SKM-1 (cell line): ENCODE results near the gene NUP98.

Experiments
- DNase-seq: peaks from one replicate; lab custom pipeline; 2025; ENCODE audit not compliant: unreplicated experiment; lab: John Stamatoyannopoulos, UW

NUP98 gene

DNA sequence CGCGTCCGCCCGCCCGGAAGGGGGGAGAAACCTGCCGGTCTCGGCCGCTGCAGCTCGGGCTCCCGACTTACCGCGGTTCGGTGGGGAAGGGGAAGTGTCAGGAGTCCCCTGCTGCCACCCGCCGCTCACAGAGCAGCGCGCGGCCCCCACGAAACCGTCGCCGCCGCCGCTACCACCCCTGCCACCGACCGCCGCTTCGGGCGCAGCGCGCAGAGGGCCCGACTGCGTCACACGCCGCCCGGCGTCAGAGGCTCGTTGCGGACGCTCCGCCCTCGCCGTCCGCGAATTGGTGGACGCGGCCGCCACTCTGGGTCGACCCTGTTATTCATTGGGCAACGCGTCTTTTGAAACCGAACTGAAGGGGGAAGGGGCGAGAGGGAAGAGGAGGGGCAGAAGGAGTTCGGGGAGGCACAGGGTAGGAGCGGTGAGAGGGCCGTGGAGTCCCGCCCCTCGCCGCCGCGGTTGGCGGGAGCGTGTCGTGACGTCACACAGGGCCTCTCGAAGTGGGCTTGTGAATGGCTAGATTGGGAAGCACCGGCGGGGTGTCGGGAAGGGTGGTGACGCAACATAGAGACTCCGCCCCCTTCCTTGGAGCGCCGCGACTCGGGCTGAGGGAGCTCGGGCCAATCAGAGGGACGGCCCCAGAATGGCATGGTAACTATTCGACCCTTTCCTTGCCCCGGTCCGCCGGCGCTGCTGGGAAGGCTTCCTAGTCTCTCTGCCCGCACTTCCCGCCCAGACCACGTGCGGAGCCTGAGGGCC lies at the start of gene NUP98:
Gene NUP98 (minus strand): TSS at position 226 of the 762 bp plus-strand sequence. CDS start 15,437 bp downstream, outside the sequence.
- peak; percentile 99 for DNase-seq

DNA sequence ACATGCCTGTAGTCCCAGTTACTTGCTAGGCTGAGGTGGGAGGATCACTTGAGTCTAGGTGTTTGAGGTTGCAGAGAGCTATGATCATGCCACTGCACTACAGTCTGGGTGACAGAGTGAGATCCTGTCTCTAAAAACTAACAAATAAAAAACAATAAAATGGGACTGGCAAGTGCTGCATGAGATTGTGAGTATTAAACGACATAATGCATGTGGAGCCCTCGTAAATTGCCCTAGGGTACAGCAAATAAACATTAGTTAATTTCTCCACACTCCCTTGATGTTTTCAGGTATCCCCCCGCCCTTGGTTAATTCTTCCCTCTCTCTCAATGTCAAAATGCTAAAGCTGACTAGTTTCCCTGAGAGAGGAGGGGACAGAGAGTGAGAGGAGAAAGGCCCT lies 48.3 kb upstream of the NUP98 start:
- DNase-seq, result no peak

DNA sequence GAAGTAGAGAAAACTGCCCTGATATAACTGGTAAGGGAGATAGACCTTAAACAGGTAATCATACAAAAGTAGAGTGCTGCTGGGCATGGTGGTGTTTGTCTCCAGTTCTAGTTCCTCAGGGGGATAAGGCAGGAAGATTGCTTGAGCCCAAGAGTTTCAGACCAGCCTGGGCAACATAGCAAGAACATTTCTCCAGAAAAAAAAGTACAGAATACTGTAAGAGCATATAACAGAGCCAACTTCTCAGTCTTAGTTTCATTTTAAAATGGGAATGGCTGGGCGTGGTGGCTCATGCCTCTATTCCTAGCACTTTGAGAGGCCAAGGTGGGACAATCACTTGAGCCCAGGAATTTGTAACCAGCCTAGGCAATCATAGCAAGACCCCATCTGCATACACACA lies 47.9 kb upstream of the NUP98 start:
- DNase-seq, result no peak

DNA sequence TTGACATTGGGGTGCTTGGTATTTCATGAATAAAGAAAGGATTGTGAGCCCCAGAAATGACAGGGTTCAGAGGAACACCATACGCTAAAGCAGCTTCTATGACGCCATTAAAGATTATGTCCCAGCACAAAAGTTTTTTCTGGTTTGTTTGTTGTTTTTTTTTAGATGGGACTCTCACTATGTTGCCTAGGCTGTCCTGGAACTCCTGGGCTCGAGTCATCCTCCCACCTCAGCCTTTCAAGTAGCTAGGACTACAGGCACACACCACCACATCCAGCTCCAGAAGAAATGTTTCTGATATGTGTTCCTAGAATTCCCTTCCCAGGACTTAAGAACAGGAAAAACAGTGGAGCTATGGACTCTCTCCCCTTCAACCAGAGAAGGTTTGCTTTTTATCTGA lies 46.0 kb upstream of the NUP98 start:
- DNase-seq, result no peak

DNA sequence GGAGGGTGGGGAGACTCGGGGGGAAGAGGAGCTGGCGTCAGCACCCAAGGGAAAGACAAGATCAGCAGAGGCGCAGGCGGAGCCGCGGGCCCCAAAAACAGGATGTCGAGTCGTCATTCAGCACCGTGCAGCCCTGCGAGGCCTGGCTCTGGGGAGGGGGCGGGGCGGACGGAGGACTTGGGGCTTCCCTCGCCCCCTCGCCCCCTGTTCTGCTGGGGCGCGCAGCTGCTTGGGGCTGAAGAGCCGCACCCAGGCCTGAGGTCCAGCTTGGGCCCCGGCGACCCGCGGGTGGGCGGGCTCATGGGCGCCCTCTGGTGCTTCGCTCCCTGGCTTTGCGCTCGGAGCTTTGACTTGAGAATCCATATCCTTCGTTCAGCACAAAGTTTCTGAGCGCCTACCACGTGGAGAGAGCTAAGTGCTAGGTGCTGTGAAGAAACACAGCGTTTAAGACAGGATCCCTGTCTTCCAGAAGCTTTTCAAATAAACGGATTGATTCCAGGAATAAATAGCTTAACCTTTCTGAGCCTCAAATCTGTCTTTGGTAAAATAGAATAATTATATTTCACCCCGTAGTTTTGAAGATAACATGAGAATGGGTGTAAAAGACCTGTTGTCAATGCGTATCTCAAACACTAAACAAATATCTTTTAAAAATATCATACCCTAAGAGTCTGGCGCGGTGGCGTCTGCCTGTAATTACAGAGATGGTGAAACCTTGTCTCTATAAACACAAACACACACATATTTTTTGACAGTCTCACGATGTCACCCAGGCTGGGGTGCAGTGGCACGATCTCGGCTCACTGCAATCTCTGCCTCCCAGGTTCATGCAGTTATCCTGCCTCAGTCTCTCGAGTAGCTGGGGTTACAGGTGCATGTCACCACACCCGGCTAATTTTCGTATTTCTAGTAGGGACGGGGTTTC lies 44.3 kb upstream of the NUP98 start:
- DNase-seq, result peak; percentile 78

DNA sequence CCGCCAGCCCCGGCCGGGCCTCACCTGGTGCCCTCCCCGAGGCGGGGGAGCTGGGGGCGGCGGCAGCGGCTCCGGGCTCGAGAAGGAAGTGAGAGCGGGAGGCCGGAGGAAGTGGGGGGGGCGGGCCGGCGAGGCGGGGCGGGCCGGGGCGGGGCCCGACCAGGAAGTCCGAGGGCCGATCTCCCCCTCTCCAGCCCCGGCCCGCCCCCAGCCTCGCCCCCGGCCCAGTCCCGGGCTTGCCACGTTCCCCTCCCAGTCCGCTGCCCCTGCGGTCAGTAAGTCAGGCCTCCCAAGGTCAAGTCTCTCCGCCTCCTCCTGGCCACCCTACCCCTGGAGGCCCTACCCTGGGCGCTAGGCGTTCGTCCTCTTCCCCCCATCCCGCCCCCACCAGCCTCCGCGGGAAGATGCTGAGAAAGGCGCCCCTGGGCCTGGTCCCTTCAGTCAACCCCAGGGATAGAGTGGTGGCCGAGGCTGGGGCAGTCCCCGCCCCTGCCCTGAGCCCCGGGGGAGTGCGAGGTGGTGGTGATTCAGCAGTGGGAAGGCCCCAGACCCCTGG lies 43.6 kb upstream of the NUP98 start, which contains the start of gene RHOG:
Gene RHOG (minus strand): TSS at position 90 of the 556 bp plus-strand sequence. CDS start 12,821 bp downstream, outside the sequence.
- peak; percentile 85 for DNase-seq

DNA sequence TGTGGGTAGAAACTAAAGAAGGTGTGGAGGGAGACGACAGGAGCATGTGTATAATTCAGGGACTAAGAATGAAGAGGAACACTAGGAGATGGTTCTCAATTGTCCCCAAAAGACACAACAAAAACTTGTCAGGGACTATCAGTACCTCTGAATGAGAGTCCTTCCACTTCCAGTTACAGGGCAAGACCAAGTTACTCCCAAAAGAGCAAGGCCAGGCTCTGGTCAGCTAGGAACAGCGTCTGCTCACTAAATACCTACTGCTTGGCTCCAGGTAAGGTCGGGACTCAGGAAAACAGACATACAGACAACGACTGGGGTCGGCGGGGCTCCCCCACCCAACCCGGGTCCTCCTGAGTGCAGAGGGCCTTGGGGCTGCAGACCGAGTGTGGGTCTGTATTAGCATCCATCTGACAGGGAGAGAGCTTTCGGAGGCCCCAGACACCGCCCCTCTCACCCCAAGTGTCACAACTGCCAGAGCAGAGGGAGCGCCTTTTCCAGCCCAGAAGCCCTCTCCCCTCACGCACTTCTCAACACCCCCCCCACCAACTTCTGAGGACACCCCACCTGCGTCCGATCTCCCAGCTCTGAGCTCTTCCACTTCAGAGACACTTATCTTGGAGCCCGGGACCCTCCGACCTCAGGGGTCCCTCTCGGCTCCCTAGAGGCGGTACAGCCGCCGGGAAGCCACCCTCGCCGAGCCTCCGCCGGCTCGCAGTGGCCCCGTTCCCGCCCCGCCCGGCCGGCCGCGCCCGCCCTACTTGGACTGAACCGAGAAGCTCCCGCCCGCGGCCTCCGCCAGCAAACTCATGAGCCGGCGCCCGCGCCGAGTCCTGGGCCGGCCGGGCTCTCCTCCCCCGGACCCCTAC lies 42.9 kb upstream of the NUP98 start:
- no peak for DNase-seq

DNA sequence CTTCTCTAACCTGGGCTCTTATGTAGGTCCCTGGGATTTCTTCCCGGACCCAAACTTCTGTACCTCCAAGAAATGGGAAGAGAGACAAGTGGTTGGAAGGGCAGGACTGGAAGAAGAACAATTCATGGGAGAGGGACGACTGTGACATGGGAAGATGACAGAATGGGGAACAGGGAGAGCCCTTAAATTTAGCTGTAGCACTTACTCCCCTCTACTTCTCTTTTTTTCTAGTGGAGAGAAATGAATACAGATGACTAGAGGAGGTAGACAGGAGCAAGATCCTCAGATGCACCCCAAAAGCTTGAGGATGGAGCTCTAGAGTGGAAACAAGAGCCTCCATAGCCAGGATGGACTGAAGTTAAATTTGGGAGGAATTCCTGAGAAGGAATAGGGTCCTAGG lies 41.1 kb upstream of the NUP98 start:
- DNase-seq, result no peak

DNA sequence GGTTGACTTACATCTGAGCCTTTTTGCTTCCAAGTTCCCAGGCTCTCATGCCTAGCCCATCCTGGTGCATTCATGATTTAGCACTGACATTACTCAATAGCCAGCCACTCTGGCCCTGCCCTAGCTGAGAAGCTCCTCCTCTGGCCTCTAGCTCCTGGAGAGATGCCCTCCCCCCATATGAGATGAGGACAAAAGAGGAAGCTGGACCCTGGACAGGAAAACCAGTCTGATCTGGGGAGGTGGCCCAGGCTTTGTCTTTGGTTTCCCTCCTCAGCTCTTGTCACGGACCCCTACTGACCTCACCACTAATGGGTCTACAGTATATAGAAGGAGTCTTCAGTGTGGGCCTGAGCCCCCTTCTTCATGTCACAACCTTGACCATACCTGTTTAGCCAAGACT lies 40.4 kb upstream of the NUP98 start:
- peak; percentile 94 for DNase-seq

DNA sequence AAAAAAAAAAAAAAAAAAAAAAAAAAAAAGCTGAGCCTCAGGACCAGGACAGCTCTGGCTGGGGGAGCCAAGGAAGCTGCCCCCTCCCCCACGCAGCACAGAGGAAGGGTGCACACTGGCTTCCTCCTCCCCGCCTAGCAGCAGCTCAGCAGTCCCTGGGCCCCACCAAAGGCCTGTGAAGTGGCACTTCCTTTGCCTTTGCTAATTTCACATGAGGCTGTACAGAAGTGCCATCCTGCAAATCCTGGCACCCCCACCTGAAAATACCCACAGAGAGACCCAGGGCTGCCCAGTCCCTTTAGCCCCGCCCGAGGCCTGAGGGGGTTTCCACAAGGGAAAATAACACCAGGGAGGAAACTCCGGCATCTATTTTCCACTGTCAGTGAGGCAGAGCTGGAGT lies 39.5 kb upstream of the NUP98 start:
- DNase-seq, result peak; percentile 56

DNA sequence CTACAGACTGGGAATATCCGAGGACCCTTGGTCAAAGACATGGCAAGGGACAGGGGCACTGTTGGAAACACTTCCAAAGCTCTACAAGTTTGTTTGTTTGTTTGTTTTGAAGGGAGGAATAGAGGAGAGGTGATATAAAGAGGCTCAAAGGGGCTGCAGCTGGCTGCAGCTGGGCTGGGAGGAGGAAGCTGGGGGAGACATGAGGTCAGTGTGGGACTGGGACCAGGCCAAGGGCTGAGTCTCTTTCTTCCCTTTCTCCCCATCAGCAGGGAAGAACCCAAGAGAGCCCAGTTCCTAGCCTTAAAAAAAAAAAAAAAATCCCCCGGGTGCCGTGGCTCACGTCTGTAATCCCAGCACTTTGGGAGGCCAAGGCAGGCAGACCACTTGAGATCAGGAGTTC lies 38.4 kb upstream of the NUP98 start:
- DNase-seq, result no peak

DNA sequence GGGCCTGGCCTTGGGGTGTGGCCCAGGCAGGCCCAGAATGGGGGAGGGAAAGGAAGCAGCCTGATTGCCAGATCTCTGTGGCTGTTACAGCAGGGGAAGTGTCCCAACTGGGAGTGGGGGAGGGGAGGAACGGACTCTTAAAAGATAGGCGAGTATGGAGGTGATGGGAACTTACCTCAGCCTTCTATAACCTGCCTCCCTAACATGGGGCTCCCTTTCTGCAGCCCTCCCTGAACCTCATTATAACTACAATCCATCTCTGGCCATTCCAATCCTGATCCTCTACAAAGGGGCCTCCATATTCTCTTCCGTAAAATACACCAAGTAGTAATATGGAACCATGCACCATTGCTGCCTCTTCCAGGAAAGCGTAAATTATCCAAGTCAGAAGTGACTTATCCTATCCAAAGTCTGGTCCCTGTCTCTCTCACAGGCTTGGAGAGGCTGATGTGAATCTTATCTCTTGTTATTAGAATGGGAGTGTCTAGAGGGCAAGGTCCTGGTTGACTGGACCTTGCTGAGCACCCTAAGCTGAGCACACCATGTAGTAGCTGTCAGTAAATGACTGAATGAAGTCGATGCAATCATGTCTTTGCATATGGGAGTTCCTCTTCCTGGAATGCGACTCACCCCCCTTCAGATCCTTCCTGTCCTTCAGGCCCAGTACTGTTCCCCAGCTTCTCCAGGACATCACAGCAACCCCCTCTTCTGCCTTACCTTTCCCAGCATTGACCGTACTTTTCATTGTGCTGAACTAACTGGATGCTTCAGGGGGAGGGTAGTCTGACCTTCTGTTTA lies 37.5 kb upstream of the NUP98 start:
- DNase-seq, result peak; percentile 86

DNA sequence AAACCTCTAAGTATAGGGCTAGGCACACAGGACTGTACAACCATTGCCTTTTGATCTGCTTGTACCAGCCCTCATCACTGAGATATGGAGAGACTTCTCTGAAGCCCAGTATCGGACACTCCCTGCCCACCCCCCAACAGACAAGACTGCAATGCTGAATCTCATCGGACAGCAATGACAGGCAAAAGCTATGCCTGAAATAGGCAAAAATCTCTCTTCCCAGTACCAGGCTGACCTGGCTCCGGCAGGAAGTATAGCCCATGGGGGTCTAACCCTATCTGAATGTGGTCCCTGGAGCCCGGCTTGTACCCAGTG lies 37.0 kb upstream of the NUP98 start:
- DNase-seq, result no peak

DNA sequence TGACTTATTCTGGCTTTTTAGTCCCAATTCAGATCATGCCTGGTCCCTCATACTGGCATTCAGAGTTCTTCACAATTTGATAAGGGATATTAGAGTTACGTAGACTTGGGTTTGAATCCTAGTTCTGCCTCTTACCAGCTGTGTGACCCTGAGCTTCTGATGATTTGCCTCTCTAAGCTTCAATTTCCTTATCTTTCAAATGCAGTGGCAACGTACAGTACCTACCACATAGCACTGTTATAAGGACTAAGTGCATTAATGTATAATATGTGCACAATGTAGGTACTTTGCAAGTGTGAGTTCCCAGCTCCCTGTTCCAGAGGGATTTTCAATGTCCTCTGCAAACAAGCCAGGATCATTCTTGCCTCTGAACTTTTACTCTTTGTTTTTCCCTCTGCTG lies 36.1 kb upstream of the NUP98 start:
- no peak for DNase-seq

DNA sequence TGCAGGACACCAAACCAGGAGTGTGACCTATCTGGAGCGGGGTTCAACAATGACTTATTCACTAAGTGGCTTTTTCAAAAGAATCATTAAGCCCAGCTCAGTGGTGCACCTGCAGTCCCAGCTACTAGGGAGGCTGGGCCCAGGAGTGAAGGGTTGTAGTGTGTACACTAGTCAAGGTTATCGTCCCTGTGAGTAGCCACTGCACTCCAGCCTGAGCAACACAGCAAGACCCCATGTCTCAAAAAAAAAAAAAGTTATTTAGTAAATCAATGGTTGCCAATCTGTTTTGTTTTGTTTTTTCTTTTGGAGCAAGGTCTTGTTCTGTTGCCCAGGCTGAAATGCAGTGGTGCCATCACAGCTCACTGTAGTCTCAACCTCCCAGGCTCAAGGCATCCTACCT lies 35.5 kb upstream of the NUP98 start:
- DNase-seq, result no peak

DNA sequence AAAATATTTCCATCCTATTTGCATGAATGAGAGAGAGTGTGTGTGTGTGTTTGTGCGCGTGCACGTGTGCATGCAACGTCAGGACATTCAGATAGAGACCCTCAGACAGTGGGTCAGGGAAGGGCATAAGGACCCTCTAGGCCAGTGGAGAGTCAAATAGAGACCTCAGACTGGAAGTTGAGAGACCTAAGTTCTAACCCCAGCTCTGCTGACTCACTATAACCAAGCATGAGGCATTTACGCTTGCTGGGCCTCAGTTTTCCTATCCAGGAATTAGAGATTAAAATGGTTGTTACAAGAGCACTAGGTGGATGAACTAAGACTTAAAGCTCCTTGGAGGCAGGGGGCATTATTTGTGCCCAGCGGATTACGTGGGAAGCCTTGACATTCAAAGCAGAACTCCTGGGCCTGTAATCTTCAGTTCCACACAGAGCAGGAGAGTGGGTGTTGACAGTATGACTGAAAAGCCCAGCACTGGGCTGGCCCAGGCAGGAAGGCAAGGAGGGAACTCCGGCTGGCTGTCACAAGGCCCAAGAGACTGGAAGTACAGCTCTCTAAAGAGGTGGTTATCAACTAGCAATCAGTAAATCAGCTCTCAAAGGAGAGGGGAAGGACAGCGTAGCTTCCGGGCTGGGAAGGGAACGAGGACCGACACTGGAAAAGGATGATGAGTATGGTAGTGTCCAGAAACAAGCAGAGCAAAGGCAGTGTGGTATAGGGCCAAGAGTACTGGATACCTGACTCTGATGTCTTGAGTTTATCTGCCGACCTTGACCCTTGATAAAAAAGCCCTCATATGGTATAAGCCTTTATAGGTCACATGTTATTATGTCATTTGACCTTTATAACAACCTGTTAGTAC lies 34.3 kb upstream of the NUP98 start:
- DNase-seq, result no peak

DNA sequence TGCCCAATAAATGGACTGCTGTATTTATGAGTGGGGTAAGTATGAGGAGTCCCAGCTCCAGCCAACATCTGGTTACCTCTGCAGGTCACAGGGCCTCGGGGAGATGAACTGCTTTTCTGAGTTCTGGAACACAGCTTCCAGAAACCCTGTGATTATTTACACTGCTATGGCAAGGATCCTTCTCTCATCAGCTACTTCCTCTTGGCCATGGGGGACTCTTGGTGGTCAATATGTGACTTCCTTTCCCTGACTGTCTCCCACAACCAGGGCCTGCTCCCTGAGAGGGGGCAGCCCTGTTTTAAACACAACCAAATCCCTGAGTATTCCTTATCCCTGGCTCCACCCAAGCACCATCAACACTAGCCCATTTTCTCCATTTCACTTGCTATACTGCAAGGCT lies 33.4 kb upstream of the NUP98 start:
- DNase-seq, result peak; percentile 32

DNA sequence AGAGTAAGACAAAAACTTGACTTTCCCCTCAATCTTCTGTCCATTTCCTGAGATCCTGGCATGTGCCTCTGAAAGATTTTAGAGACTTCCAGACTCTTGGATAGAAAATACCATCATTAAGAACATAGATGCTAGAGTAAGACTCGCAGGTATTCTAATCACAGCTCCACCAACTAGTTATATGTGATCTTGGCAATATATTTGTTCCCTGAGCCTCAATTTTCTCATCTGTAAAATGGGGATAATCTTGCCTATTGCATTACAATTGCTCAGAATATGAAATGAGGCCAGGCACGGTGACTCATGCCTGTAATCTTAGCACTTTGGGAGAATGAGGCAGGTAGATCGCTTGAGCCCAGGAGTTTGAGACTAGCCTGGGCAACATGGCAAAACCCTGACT lies 32.7 kb upstream of the NUP98 start:
- DNase-seq, result no peak
